H1 (cell line): ENCODE measurements around the gene XKR7. TPM values are rescaled to one million over a fixed set of nuclear protein-coding genes. Genes with fewer than 3 reads are reported as not detected.

Experiments used
- CTCF ChIA-PET: fragments of 300-600 bp; sonication (Branson Sonifier 250); formaldehyde crosslinking; loops from one replicate; lab custom pipeline; 2021; ENCODE audit not compliant: partially characterized antibody; lab: Charles Lee
- POLR2A ChIA-PET: fragments of 300-600 bp; sonication (Branson Sonifier 250); formaldehyde crosslinking; loops from one replicate; lab custom pipeline; 2021; ENCODE audit warnings: inconsistent platforms; ENCODE audit not compliant: partially characterized antibody; lab: Charles Lee
- DNase-seq, 2 experiments: peaks; one replicate each; pipeline versions ENCODE4 v3.0.0 to v3.0.0-alpha.2; 2010 to 2022; ENCODE audit warnings: low spot score in 2 of 2, low read depth in 1 of 2, mixed read lengths in 1 of 2
- FAIRE-seq: peaks from 2 replicates; lab custom pipeline; 2011; peaks lifted over from hg19 to GRCh38; lab: Jason Lieb, UNC
- H2AFZ ChIP-seq: 2 replicates; pipeline ENCODE4 v1.8.1; 2012; ENCODE audit warnings: low read length, inconsistent platforms
- H2AK5ac ChIP-seq: 2 replicates; pipeline ENCODE4 v1.6.1; 2013; ENCODE audit warnings: low read depth, low read length
- H2BK120ac ChIP-seq: replicated peaks from 2 replicates; pipeline ENCODE3; 2013; ENCODE audit warnings: low read depth, low read length, inconsistent platforms
- H2BK12ac ChIP-seq: 2 replicates; pipeline ENCODE4 v1.6.1; 2013; ENCODE audit warnings: low read depth, low read length
- H2BK15ac ChIP-seq: 2 replicates; pipeline ENCODE4 v1.6.1; 2013; ENCODE audit warnings: low read length
- H2BK20ac ChIP-seq: 2 replicates; pipeline ENCODE4 v1.6.1; 2013; ENCODE audit warnings: low read length
- H2BK5ac ChIP-seq: 2 replicates; pipeline ENCODE4 v1.6.1; 2013; ENCODE audit warnings: low read depth, low read length
- H3K14ac ChIP-seq: 2 replicates; pipeline ENCODE4 v1.6.1; 2013; ENCODE audit warnings: inconsistent platforms; ENCODE audit not compliant: insufficient read length
- H3K18ac ChIP-seq: 2 replicates; pipeline ENCODE4 v1.6.1; 2013; ENCODE audit warnings: low read length; ENCODE audit errors: extremely low read depth
- H3K23ac ChIP-seq: 2 replicates; pipeline ENCODE4 v1.6.1; 2013; ENCODE audit warnings: inconsistent platforms; ENCODE audit not compliant: insufficient read length
- H3K23me2 ChIP-seq: 2 replicates; pipeline ENCODE4 v1.6.1; 2013; ENCODE audit warnings: low read depth, low read length
- H3K27ac ChIP-seq: 2 replicates; pipeline ENCODE4 v1.6.1; 2011; ENCODE audit warnings: low read depth, low read length, inconsistent platforms
- H3K27me3 ChIP-seq, 4 experiments: replicated peaks in 1 of 4; 1 replicate in 1 of 4; 2 replicates in 3 of 4; pipeline versions ENCODE4 v1.6.1 to v1.8.1; 2011 to 2013; ENCODE audit warnings: low read length in 3 of 4, mild to moderate bottlenecking in 3 of 4, inconsistent platforms in 2 of 4, mixed read lengths in 2 of 4, moderate library complexity in 1 of 4; ENCODE audit not compliant: control insufficient read depth in 3 of 4, insufficient read depth in 3 of 4; ENCODE audit errors: extremely low read depth in 1 of 4
- H3K36me3 ChIP-seq, 4 experiments: 2 replicates each; pipeline versions ENCODE4 v1.6.1 to v1.8.1; 2011 to 2013; ENCODE audit warnings: mild to moderate bottlenecking in 4 of 4, low read length in 3 of 4, moderate library complexity in 2 of 4, control low read depth in 1 of 4, inconsistent platforms in 1 of 4; ENCODE audit not compliant: insufficient read depth in 4 of 4, control insufficient read depth in 2 of 4
- H3K4ac ChIP-seq: replicated peaks from 2 replicates; pipeline ENCODE3; 2013; ENCODE audit warnings: low read length, low read depth, mixed read lengths, inconsistent platforms; ENCODE audit not compliant: insufficient read length
- H3K4me1 ChIP-seq, 4 experiments: replicated peaks in 1 of 4; 1 replicate in 1 of 4; 2 replicates in 3 of 4; pipeline versions ENCODE4 v1.6.1 to v1.8.1; 2011 to 2013; ENCODE audit warnings: low read length in 3 of 4, inconsistent platforms in 2 of 4, mixed read lengths in 1 of 4; ENCODE audit not compliant: insufficient read depth in 4 of 4, control insufficient read depth in 3 of 4
- H3K4me2 ChIP-seq, 2 experiments: 2 replicates each; pipeline versions ENCODE4 v1.6.1 to v1.8.1; 2011 to 2013; ENCODE audit warnings: low read depth in 2 of 2, low read length in 2 of 2, control low read depth in 1 of 2, inconsistent platforms in 1 of 2, mild to moderate bottlenecking in 1 of 2; ENCODE audit not compliant: insufficient read depth in 1 of 2
- H3K4me3 ChIP-seq, 4 experiments: fragments of 200-600, 300-600 bp in 1 of 4; sonication (generic), shearing (Covaris generic), sonication (Bioruptor Twin) in 1 of 4; 2 replicates each; pipeline versions ENCODE4 v1.5.1 to v1.8.1; 2011 to 2016; ENCODE audit warnings: low read length in 4 of 4, low read depth in 3 of 4, control low read depth in 2 of 4, inconsistent platforms in 2 of 4, mild to moderate bottlenecking in 2 of 4, mixed read lengths in 1 of 4, moderate library complexity in 1 of 4; ENCODE audit not compliant: insufficient read depth in 2 of 4; ENCODE audit errors: extremely low read depth in 1 of 4
- H3K56ac ChIP-seq: replicated peaks from 2 replicates; pipeline ENCODE3; 2013; ENCODE audit warnings: low read depth, mild to moderate bottlenecking, mixed read lengths, low read length, inconsistent platforms; ENCODE audit not compliant: insufficient read length
- H3K79me1 ChIP-seq: 2 replicates; pipeline ENCODE4 v1.6.1; 2013; ENCODE audit warnings: low read depth, low read length, control low read depth
- H3K79me2 ChIP-seq, 2 experiments: 2 replicates each; pipeline versions ENCODE4 v1.6.1 to v1.8.1; 2012 to 2013; ENCODE audit warnings: low read length in 2 of 2, mild to moderate bottlenecking in 2 of 2, inconsistent platforms in 1 of 2; ENCODE audit not compliant: insufficient read depth in 2 of 2, control insufficient read depth in 1 of 2
- H3K9ac ChIP-seq, 4 experiments: replicated peaks in 1 of 4; 1 replicate in 1 of 4; 2 replicates in 3 of 4; pipeline versions ENCODE4 v1.6.1 to v1.8.1; 2011 to 2013; ENCODE audit warnings: low read depth in 3 of 4, low read length in 3 of 4, control low read depth in 2 of 4, mild to moderate bottlenecking in 2 of 4, moderate library complexity in 2 of 4, inconsistent platforms in 1 of 4; ENCODE audit errors: extremely low read depth in 1 of 4
- H3K9me3 ChIP-seq, 2 experiments: 2 replicates each; pipeline versions ENCODE4 v1.6.1 to v1.8.1; 2012 to 2013; ENCODE audit warnings: mild to moderate bottlenecking in 2 of 2, moderate library complexity in 2 of 2, control low read depth in 1 of 2, inconsistent platforms in 1 of 2, low read depth in 1 of 2, low read length in 1 of 2, mixed read lengths in 1 of 2; ENCODE audit not compliant: insufficient read depth in 2 of 2
- H4K20me1 ChIP-seq, 2 experiments: replicated peaks in 1 of 2; 2 replicates each; pipeline versions ENCODE3 to v1.8.1; 2011 to 2013; ENCODE audit warnings: inconsistent platforms in 2 of 2, low read length in 2 of 2, mild to moderate bottlenecking in 1 of 2; ENCODE audit not compliant: insufficient read depth in 2 of 2, control insufficient read depth in 1 of 2
- H4K5ac ChIP-seq: 2 replicates; pipeline ENCODE4 v1.6.1; 2013; ENCODE audit warnings: low read length, low read depth, mixed read lengths, inconsistent platforms; ENCODE audit not compliant: insufficient read length
- H4K8ac ChIP-seq: 2 replicates; pipeline ENCODE4 v1.8.0; 2013; ENCODE audit warnings: mild to moderate bottlenecking, moderate library complexity, low read length, inconsistent platforms; ENCODE audit not compliant: insufficient read depth; ENCODE audit errors: extremely low read depth
- H4K91ac ChIP-seq: replicated peaks from 2 replicates; pipeline ENCODE3; 2013; ENCODE audit warnings: low read length, mixed read lengths, inconsistent platforms; ENCODE audit not compliant: insufficient read length
- ATF2 ChIP-seq: IDR thresholded peaks from 2 replicates; pipeline ENCODE4 v1.6.1; 2012; ENCODE audit warnings: low read length, inconsistent platforms
- CREB1 ChIP-seq: IDR thresholded peaks from 2 replicates; pipeline ENCODE4 v1.6.1; 2012; ENCODE audit warnings: inconsistent platforms
- HDAC6 ChIP-seq: IDR thresholded peaks from one replicate; pipeline ENCODE4 v1.7.1; 2012; ENCODE audit warnings: low read depth, mild to moderate bottlenecking, inconsistent platforms, low read length, moderate library complexity
- KDM1A ChIP-seq: fragments of 200-600, 300-600 bp; sonication (generic); IDR thresholded peaks from 2 replicates; pipeline ENCODE4 v1.7.1; 2016; ENCODE audit warnings: mild to moderate bottlenecking, low read length, borderline replicate concordance
- RBBP5 ChIP-seq: IDR thresholded peaks from 2 replicates; pipeline ENCODE4 v1.7.1; 2012; ENCODE audit warnings: low read depth, mild to moderate bottlenecking, inconsistent platforms, low read length, moderate library complexity, borderline replicate concordance
- SUZ12 ChIP-seq: fragments of 200-600 bp; sonication (generic); IDR thresholded peaks from 2 replicates; pipeline ENCODE4 v1.6.1; 2012; ENCODE audit warnings: mild to moderate bottlenecking, inconsistent platforms, low read length, moderate library complexity, mixed read lengths
- TAF1 ChIP-seq: IDR thresholded peaks from 2 replicates; pipeline ENCODE4 v1.6.1; 2011; ENCODE audit warnings: mild to moderate bottlenecking, low read depth, low read length
- ZNF274 ChIP-seq: IDR thresholded peaks from 2 replicates; pipeline ENCODE4 v1.7.0; 2012; ENCODE audit warnings: low read length, borderline replicate concordance; ENCODE audit errors: extremely low read depth
- WGBS, 2 experiments: shearing (Covaris generic) in 1 of 2; methylation state at CpG; one replicate each; pipeline versions ENCODE4 v1.1.6 to v1.1.7; 2013 to 2015; ENCODE audit warnings: low lambda C conversion rate in 2 of 2, mixed read lengths in 2 of 2, inconsistent platforms in 1 of 2, low coverage in 1 of 2, missing lambda C conversion rate in 1 of 2; ENCODE audit not compliant: insufficient replicate concordance in 2 of 2, insufficient coverage in 1 of 2, insufficient read length in 1 of 2; ENCODE audit errors: extremely low coverage in 1 of 2, missing lambda C conversion rate in 1 of 2; 5-methylcytosine and 5-hydroxymethylcytosine counted together
- polyA plus RNA-seq, 7 experiments: library from polyadenylated mRNA; depleted of rRNA in 3 of 7; stranded (reverse) in 5 of 7; unstranded in 2 of 7; fragments of >200 nt in 5 of 7; fragments of 200-250 nt in 2 of 7; gene quantifications; 1 replicate in 5 of 7; 2 replicates in 1 of 7; 4 replicates in 1 of 7; pipeline versions ENCODE4 v1.2.1 to v1.2.3, GENCODE V29; 2011 to 2013; ENCODE audit warnings: missing spikeins in 2 of 7, mixed read lengths in 2 of 7
- total RNA-seq: library from RNA; stranded (reverse); fragmentation: NEBNext Ultra II Directional; extraction: Animal tissue kit (Norgen Biotek cat#: 25700); gene quantifications from 2 replicates; pipeline ENCODE4 v1.2.1, GENCODE V29; 2021

Gene XKR7
- total and polyA plus RNA-seq, 2 of the 8 experiments (the other 6 are each of a cell fraction or from before 2014, with no cell fraction given) = 1.8 to 2.4 TPM

GRCh38 chr20:32003325-32003724 is 35.4 kb downstream of the XKR7 start:
- FAIRE-seq = no peak

More at GRCh38 chr20:32003325-32003724, 35.4 kb downstream of the XKR7 start:
- Histone ChIP-seq H3K27ac (no peak overlapping the region), H3K79me2 (no peaks in the 10 kb centered on the region), H3K36me3 (no peaks in the 10 kb centered on the region), H3K4me3 (no peak overlapping the region), H4K5ac (no peak overlapping the region), H3K23ac (no peak overlapping the region), H2BK20ac (no peak overlapping the region), H3K23me2 (no peaks in the 10 kb centered on the region; the same call in 1 of the 2 replicates), H2BK120ac (no peak overlapping the region), H4K91ac (no peak overlapping the region), H2AFZ (no peak overlapping the region), H3K9me3 (no peaks in the 10 kb centered on the region), H3K4me1 (peaks cover 9 to 15% (median 14%) of the 10 kb centered on the region in 4 experiments), H2AK5ac (no peak overlapping the region), H4K8ac (no peak overlapping the region), H3K18ac (no peak overlapping the region), H3K79me1 (no peaks in the 10 kb centered on the region), H2BK5ac (no peak overlapping the region), H2BK15ac (no peak overlapping the region), H3K4ac (no peak overlapping the region), H3K56ac (no peak overlapping the region), H3K9ac (no peak overlapping the region), H4K20me1 (no peaks in the 10 kb centered on the region), H3K27me3 (no peaks in the 10 kb centered on the region), H3K14ac (no peak overlapping the region), H3K4me2 (no peak overlapping the region), H2BK12ac (no peak overlapping the region)
- ChIA-PET POLR2A (no interaction called here), CTCF (no interaction called here)
- 87% methylated on average over 2 of the region's 2 CpGs; no CpG with 5 or more reads in 1 of the 2 experiments for WGBS, 2 experiments
- no peak for TF ChIP-seq RBBP5
- TF ChIP-seq KDM1A = peak; percentile 75; the same call in 1 of the 2 replicates
- no peak for TF ChIP-seq SUZ12
- no peak for TF ChIP-seq ZNF274
- TF ChIP-seq HDAC6 = no peak
- TF ChIP-seq CREB1 = no peak
- no peak for TF ChIP-seq TAF1
- no peak for TF ChIP-seq ATF2
- DNase-seq = no peak
